Esophagus (tissue), 2 donors: ENCODE results near the gene MCIDAS. TPM values are rescaled to one million over a fixed set of nuclear protein-coding genes. Genes with fewer than 3 reads are reported as not detected.
A peak's percentile ranks its signal among the peaks of the same experiment; 100 is the strongest.

Experiments
- H3K27ac ChIP-seq, 2 donors: one replicate each; pipeline ENCODE4 v1.5.1; 2013; ENCODE audit warnings: low read depth in 2 of 2, mild to moderate bottlenecking in 2 of 2, inconsistent platforms in 1 of 2, low read length in 1 of 2, moderate library complexity in 1 of 2
- H3K27me3 ChIP-seq, 2 donors: one replicate each; pipeline ENCODE4 v1.6.1; 2013; ENCODE audit warnings: low read length in 2 of 2, control low read depth in 1 of 2, mild to moderate bottlenecking in 1 of 2; ENCODE audit not compliant: insufficient read depth in 2 of 2, control insufficient read depth in 1 of 2
- H3K36me3 ChIP-seq, 2 donors: one replicate each; pipeline ENCODE4 v1.6.1; 2013; ENCODE audit warnings: low read length in 1 of 2; ENCODE audit not compliant: control insufficient read depth in 2 of 2, insufficient read depth in 2 of 2
- H3K4me1 ChIP-seq, 2 donors: one replicate each; pipeline ENCODE4 v1.6.1; 2013; ENCODE audit warnings: low read length in 1 of 2; ENCODE audit not compliant: control insufficient read depth in 2 of 2, insufficient read depth in 2 of 2
- H3K4me3 ChIP-seq, 2 donors: one replicate each; pipeline ENCODE4 v1.5.1; 2013; ENCODE audit warnings: low read length in 2 of 2, mild to moderate bottlenecking in 2 of 2, low read depth in 1 of 2, moderate library complexity in 1 of 2
- H3K9me3 ChIP-seq, 2 donors: one replicate each; pipeline ENCODE4 v1.6.1; 2013; ENCODE audit warnings: mild to moderate bottlenecking in 2 of 2, low read depth in 1 of 2, low read length in 1 of 2, moderate library complexity in 1 of 2; ENCODE audit not compliant: control insufficient read depth in 2 of 2, insufficient read depth in 1 of 2
- WGBS, 2 donors: extraction: QIAGEN DNeasy Blood & Tissue Kit; methylation state at CpG; one replicate each; pipeline ENCODE4 v1.1.7; 2013; 5-methylcytosine and 5-hydroxymethylcytosine counted together
- polyA plus RNA-seq, 2 donors: library from polyadenylated mRNA; stranded (reverse); fragments of 200-250 nt; gene quantifications; one replicate each; pipeline ENCODE4 v1.2.3, GENCODE V29; 2013
- donor health status: healthy with polysubstance abuse.
- donor health status: Bipolar disorder and iron deficiency.

MCIDAS gene
- polyA plus RNA-seq, 2 donors = 0.04 to 0.06 TPM

DNA sequence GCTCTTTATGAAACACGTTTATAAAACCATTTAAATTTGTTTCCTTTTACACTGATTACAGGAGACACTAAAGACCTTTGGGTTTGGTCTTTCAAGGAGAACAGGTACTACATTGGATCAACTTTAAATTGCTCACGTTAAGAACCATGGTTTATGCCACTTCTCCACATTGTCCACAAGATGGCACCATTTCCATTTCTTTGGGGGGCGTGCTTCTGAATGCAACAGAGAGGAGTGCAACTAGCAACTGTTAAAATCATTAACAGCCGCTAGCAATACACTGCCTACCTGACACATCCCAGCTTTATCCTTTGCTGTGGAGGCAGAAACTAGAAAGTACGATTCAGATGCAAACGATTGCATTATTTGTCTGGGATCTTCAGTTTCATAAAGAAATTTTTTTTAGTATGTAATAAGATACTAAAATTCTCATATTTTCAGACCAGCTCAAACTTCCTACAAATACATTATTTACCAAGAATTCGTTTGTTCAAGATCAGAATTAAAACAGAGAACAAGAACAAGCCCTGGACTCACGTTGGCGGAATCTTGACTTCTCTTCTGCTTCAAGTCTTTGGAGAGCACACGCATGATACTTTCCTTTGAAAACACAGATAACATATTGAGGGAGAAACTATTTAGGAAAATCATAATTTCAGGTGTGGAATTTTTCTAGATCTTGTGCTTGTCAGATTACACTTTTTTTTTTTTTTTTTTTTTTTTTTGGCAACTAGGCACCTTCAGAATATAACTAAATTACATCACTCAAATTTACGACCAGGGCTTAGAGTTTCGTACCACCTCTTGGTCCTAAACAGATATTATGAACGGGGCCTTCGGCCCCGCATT, 54.8 kb downstream of the MCIDAS start:
- no peak overlapping the region for H3K27ac ChIP-seq
- H3K4me1 ChIP-seq = peaks cover 7 to 9% of the 10 kb centered on the region in 2 donors
- peak overlapping the region; percentile 22 to 64 for H3K4me3 ChIP-seq
- 5 to 6% methylated on average over 15 of the region's 15 CpGs for WGBS, 2 donors
- peaks cover 0 to 14% of the 10 kb centered on the region in 2 donors for H3K27me3 ChIP-seq
- peaks cover 0 to 3% of the 10 kb centered on the region in 2 donors for H3K9me3 ChIP-seq
- no peaks in the 10 kb centered on the region for H3K36me3 ChIP-seq

DNA sequence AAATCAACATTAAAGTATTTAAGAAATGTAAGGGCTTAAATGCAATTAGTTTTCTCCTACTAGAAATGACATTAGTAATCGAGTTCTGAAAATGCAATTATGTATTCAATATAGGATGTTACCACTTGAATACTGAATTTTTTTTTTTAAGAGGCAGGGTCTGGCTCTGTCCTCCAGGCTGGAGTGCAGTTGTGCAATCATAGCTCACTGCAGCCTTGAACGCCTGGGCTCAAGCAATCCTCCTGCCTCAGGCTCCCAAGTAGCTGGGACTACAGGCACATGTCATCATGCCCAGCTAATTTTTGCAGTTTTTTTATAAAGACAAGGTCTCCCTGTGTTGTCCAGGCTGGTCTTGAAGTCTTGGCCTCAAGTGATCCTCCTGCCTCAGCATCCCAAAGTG, 55.6 kb downstream of the MCIDAS start:
- H3K27ac ChIP-seq = no peak overlapping the region
- WGBS, 2 donors = 32 to 36% methylated on average over 2 of the region's 2 CpGs
- H3K9me3 ChIP-seq = peaks cover 0 to 3% of the 10 kb centered on the region in 2 donors
- H3K4me1 ChIP-seq = peaks cover 6 to 7% of the 10 kb centered on the region in 2 donors
- H3K27me3 ChIP-seq = peaks cover 0 to 11% of the 10 kb centered on the region in 2 donors
- H3K36me3 ChIP-seq = no peaks in the 10 kb centered on the region
- H3K4me3 ChIP-seq = no peak overlapping the region

Other genes starting within 250 kb of the MCIDAS start
- gene ESM1, start 241.7 kb downstream of the MCIDAS start, polyA plus RNA-seq = under 1 TPM in 1 of 2 donors, not detected in 1; 0.16 TPM
- under 1 TPM; 0.22 to 0.43 TPM for gene GZMK, start 203.1 kb downstream of the MCIDAS start, polyA plus RNA-seq
- gene GZMA, start 124.7 kb downstream of the MCIDAS start, polyA plus RNA-seq = 1 to 10 TPM; 2.5 to 2.8 TPM
- gene GPX8, start 67.1 kb downstream of the MCIDAS start, polyA plus RNA-seq = 1 to 10 TPM; 3.0 to 3.7 TPM
- not detected for gene CDC20B, start 54.1 kb downstream of the MCIDAS start, polyA plus RNA-seq
- gene CCNO, start 6.3 kb upstream of the MCIDAS start, polyA plus RNA-seq = 1 to 10 TPM; 1.2 to 2.0 TPM
- 10 to 100 TPM in 1 of 2 donors, 1 to 10 TPM in 1; 5.0 to 11.0 TPM for gene DHX29, start 80.4 kb upstream of the MCIDAS start, polyA plus RNA-seq
- gene MTREX, start 80.7 kb upstream of the MCIDAS start, polyA plus RNA-seq = 10 to 100 TPM; 19.1 to 21.2 TPM